Measurements from ENCODE around the gene PRR35.

Gene PRR35

GRCh38 chr16:580946-581498 is 20.8 kb downstream of the PRR35 start:
- no peak for DNase-seq (ENCODE audit: extremely low read depth, low read depth)
- TF ChIP-seq CTCF (IDR thresholded peaks at IDR 0.05; ENCODE audit: low read depth, low read length), result no peak

GRCh38 chr16:582218-582613 is 22.0 kb downstream of the PRR35 start:
- no peak for TF ChIP-seq CTCF (IDR thresholded peaks at IDR 0.05; ENCODE audit: low read depth, low read length)
- DNase-seq (ENCODE audit: extremely low read depth, low read depth), result no peak

- no peak for TF ChIP-seq CTCF (IDR thresholded peaks at IDR 0.05; ENCODE audit: low read depth, low read length)
- DNase-seq (ENCODE audit: extremely low read depth, low read depth), result no peak
Observed at GRCh38 chr16:582614-583331, 22.6 kb downstream of the PRR35 start.

GRCh38 chr16:583470-583814 is 23.2 kb downstream of the PRR35 start:
- no peak for TF ChIP-seq CTCF (IDR thresholded peaks at IDR 0.05; ENCODE audit: low read depth, low read length)
- DNase-seq (ENCODE audit: extremely low read depth, low read depth), result no peak

GRCh38 chr16:583815-584591 is 23.8 kb downstream of the PRR35 start:
- TF ChIP-seq CTCF (IDR thresholded peaks at IDR 0.05; ENCODE audit: low read depth, low read length), result no peak
- no peak for DNase-seq (ENCODE audit: extremely low read depth, low read depth)

- DNase-seq (ENCODE audit: extremely low read depth, low read depth), result no peak
- no peak for TF ChIP-seq CTCF (IDR thresholded peaks at IDR 0.05; ENCODE audit: low read depth, low read length)
Observed at GRCh38 chr16:585351-585750, 25.2 kb downstream of the PRR35 start.

GRCh38 chr16:586047-586644 is 26.0 kb downstream of the PRR35 start:
- no peak for DNase-seq (ENCODE audit: extremely low read depth, low read depth)
- TF ChIP-seq CTCF (IDR thresholded peaks at IDR 0.05; ENCODE audit: low read depth, low read length), result no peak

Measured in AG09319 (cell line).